Mesodermal cell (in vitro differentiated cells): ENCODE results near the gene ABCA12. TPM values are rescaled to one million over a fixed set of nuclear protein-coding genes. Genes with fewer than 3 reads are reported as not detected.
"Not testable (repeated sequence)": the region's sequence is repeated elsewhere in the genome, so short reads cannot be mapped to it uniquely, and the experiment has no call there.

ENCODE experiments used
- H3K27ac ChIP-seq: 2 replicates; pipeline ENCODE4 v1.7.0; 2013; ENCODE audit warnings: mild to moderate bottlenecking, low read depth, low read length, moderate library complexity; ENCODE audit not compliant: severe bottlenecking
- H3K36me3 ChIP-seq: 2 replicates; pipeline ENCODE4 v1.7.1; 2013; ENCODE audit warnings: mild to moderate bottlenecking, low read length, moderate library complexity; ENCODE audit not compliant: control insufficient read depth, insufficient read depth
- H3K4me1 ChIP-seq: one replicate; pipeline ENCODE4 v1.7.1; 2013; ENCODE audit warnings: mild to moderate bottlenecking, low read length; ENCODE audit not compliant: insufficient read depth, control insufficient read depth, poor library complexity, severe bottlenecking
- H3K4me3 ChIP-seq: 2 replicates; pipeline ENCODE4 v1.7.0; 2013; ENCODE audit warnings: low read length, control low read depth, mild to moderate bottlenecking; ENCODE audit not compliant: insufficient read depth, poor library complexity, severe bottlenecking; ENCODE audit errors: extremely low read depth
- H3K9me3 ChIP-seq: 2 replicates; pipeline ENCODE4 v1.7.1; 2013; ENCODE audit warnings: mild to moderate bottlenecking, low read length, moderate library complexity; ENCODE audit not compliant: control insufficient read depth
- WGBS, 2 experiments: methylation state at CpG; one replicate each; pipeline ENCODE4 v1.1.5; 2013; ENCODE audit warnings: missing lambda C conversion rate in 2 of 2; ENCODE audit not compliant: insufficient coverage in 2 of 2; 5-methylcytosine and 5-hydroxymethylcytosine counted together
- polyA plus RNA-seq, 2 experiments: library from polyadenylated mRNA; stranded (reverse); fragments of 50-300 nt; gene quantifications; one replicate each; pipeline ENCODE4 v1.2.3, GENCODE V29; 2013

The ABCA12 gene, protein sequence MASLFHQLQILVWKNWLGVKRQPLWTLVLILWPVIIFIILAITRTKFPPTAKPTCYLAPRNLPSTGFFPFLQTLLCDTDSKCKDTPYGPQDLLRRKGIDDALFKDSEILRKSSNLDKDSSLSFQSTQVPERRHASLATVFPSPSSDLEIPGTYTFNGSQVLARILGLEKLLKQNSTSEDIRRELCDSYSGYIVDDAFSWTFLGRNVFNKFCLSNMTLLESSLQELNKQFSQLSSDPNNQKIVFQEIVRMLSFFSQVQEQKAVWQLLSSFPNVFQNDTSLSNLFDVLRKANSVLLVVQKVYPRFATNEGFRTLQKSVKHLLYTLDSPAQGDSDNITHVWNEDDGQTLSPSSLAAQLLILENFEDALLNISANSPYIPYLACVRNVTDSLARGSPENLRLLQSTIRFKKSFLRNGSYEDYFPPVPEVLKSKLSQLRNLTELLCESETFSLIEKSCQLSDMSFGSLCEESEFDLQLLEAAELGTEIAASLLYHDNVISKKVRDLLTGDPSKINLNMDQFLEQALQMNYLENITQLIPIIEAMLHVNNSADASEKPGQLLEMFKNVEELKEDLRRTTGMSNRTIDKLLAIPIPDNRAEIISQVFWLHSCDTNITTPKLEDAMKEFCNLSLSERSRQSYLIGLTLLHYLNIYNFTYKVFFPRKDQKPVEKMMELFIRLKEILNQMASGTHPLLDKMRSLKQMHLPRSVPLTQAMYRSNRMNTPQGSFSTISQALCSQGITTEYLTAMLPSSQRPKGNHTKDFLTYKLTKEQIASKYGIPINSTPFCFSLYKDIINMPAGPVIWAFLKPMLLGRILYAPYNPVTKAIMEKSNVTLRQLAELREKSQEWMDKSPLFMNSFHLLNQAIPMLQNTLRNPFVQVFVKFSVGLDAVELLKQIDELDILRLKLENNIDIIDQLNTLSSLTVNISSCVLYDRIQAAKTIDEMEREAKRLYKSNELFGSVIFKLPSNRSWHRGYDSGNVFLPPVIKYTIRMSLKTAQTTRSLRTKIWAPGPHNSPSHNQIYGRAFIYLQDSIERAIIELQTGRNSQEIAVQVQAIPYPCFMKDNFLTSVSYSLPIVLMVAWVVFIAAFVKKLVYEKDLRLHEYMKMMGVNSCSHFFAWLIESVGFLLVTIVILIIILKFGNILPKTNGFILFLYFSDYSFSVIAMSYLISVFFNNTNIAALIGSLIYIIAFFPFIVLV (N-terminal part only)
- polyA plus RNA-seq (2013, experiment 1 of 2), result 0.29 TPM
- 0.10 TPM for polyA plus RNA-seq (2013, experiment 2 of 2)

DNA sequence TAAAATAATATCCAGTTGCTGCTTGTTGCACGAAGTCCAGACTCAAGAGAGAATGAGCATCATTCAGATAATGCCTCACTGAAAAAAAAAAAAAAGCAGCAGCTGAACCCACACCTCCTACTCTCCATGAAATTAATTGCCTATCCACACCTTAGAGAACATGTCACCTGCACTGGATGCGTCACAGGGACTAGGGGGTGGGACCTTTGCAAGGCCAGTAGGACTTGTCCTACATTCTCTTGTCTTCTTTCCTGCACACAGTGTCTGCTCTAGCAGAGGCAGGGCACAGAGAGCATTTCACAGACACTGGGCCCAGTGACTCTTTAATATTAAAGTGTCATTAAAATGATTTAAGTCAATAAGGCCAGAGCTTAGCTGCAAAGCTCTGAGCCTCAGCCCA, at the start of gene ABCA12:
Gene ABCA12, minus strand, starts transcription at position 148 of the 400 bp plus-strand sequence. CDS start 418 bp downstream, outside the sequence.
- Histone ChIP-seq H3K4me3 (no peak within 1 kb of the TSS), H3K9me3 (no peaks in the 10 kb centered on the region), H3K36me3 (no peaks in the 10 kb centered on the region), H3K27ac (no peak within 1 kb of the TSS), H3K4me1 (peaks cover 6% of the 10 kb centered on the region)
- 89 to 100% methylated on average over 1 of the region's 2 CpGs for WGBS, 2 experiments

GRCh38 chr2:215188078-215188477, 49.7 kb upstream of the ABCA12 start:
- Histone ChIP-seq H3K27ac (no peak overlapping the region), H3K36me3 (no peaks in the 10 kb centered on the region), H3K4me1 (no peaks in the 10 kb centered on the region), H3K9me3 (no peaks in the 10 kb centered on the region), H3K4me3 (no peak overlapping the region)

DNA sequence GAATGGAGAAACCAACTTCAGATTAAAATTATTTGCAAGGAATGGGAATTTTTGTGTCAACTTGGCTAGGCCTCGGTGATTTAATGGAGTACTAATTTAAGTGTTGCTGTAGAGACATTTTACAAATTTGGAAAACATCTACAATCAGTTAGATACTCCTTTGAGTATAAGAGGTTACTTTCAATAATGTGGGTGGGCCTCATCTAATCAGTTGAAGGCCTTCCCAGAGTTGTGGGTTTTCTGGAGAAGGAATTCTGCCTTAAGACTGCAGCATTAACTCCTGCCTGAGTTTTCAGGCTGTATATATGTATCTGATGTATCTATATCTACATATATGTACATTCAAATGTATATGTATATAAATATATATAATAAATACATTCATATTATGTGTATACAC, 47.6 kb upstream of the ABCA12 start:
- H3K4me3 ChIP-seq, result no peak overlapping the region
- no peak overlapping the region for H3K27ac ChIP-seq
- H3K4me1 ChIP-seq, result no peaks in the 10 kb centered on the region
- WGBS, 2 experiments, result no CpG with 5 or more reads among the region's 1 CpG
- no peaks in the 10 kb centered on the region for H3K9me3 ChIP-seq
- H3K36me3 ChIP-seq, result no peaks in the 10 kb centered on the region

DNA sequence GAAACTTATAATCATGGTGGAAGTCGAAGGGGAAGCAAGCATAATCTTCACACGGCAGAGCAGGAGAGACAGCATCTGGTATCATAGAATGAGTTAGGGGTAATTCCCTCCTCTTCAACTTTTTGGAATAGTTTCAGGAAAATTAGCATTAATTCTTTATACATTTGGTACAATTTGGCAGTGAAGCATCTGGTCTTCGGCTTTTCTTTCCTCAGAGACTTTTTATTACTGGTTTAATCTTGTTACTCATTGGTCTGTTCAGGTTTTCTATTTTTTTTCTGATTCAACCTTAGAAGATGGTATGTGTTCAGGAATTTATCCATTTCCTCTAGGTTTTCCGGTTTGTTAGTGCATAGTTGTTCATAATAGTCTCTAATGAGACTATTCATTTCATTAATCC, 39.7 kb upstream of the ABCA12 start:
- Histone ChIP-seq H3K27ac (no peak overlapping the region), H3K9me3 (no peaks in the 10 kb centered on the region), H3K4me1 (no peaks in the 10 kb centered on the region), H3K4me3 (no peak overlapping the region), H3K36me3 (no peaks in the 10 kb centered on the region)
- WGBS, 2 experiments, result 86 to 100% methylated on average over 1 to 2 of the region's 4 CpGs

DNA sequence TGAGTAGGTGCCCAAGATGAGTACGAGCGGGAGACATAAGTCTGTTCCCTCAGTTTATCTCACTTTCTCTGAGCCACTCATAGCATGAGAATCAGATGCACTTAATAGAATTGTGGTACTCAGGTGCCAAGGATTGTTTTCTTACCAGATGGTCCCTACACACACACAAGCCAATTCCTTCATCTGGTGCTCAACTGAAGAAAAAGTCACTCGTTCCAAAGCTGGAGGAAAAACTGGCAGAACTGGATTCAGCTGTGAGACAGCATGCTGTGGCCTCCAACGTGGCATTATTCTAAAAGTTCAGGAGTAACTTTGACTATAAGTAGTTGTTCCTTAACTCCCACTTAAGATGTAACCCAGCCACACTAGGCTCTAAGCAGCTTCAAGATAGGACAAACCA, 33.4 kb upstream of the ABCA12 start:
- Histone ChIP-seq H3K36me3 (no peaks in the 10 kb centered on the region), H3K4me3 (no peak overlapping the region), H3K9me3 (no peaks in the 10 kb centered on the region), H3K27ac (no peak overlapping the region), H3K4me1 (no peaks in the 10 kb centered on the region)
- no CpG with 5 or more reads among the region's 4 CpGs for WGBS, 2 experiments

GRCh38 chr2:215171151-215171550, 32.7 kb upstream of the ABCA12 start:
- Histone ChIP-seq H3K36me3 (no peaks in the 10 kb centered on the region), H3K27ac (no peak overlapping the region), H3K4me1 (no peaks in the 10 kb centered on the region), H3K9me3 (no peaks in the 10 kb centered on the region), H3K4me3 (no peak overlapping the region)
- 83 to 100% methylated on average over 1 of the region's 3 CpGs for WGBS, 2 experiments

- not testable (repeated sequence) for H3K36me3 ChIP-seq, H3K9me3 ChIP-seq, H3K27ac ChIP-seq, H3K4me1 ChIP-seq, H3K4me3 ChIP-seq
- WGBS, 2 experiments, result 83% methylated on average over 1 of the region's 2 CpGs; no CpG with 5 or more reads in 1 of the 2 experiments
These were observed 28.1 kb upstream of the ABCA12 start for GRCh38 chr2:215166505-215166904.

DNA sequence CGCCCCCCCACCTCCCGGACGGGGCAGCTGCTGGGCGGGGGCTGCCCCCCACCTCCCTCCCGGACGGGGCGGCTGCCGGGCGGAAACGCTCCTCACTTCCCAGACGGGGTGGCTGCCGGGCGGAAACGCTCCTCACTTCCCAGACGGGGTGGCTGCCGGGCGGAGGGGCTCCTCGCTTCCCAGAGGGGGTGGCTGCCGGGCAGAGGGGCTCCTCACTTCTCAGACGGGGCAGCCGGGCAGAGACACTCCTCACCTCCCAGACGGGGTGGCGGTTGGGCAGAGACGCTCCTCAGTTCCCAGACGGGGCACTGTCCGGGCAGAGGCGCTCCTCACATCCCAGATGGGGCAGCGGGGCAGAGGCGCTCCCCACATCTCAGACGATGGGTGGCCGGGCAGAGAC, 24.9 kb upstream of the ABCA12 start:
- H3K36me3 ChIP-seq, H3K4me3 ChIP-seq, H3K9me3 ChIP-seq, H3K27ac ChIP-seq, H3K4me1 ChIP-seq: not testable (repeated sequence)
- WGBS, 2 experiments, result 93 to 96% methylated on average over 5 to 16 of the region's 31 CpGs

GRCh38 chr2:215161301-215161829, 22.9 kb upstream of the ABCA12 start:
- Histone ChIP-seq H3K4me3 (no peak overlapping the region), H3K4me1 (no peaks in the 10 kb centered on the region), H3K27ac (no peak overlapping the region), H3K36me3 (no peaks in the 10 kb centered on the region), H3K9me3 (no peaks in the 10 kb centered on the region)
- 88 to 92% methylated on average over 6 to 7 of the region's 8 CpGs for WGBS, 2 experiments

GRCh38 chr2:215160081-215160480, 21.7 kb upstream of the ABCA12 start:
- H3K4me3 ChIP-seq, result no peak overlapping the region
- no CpG with 5 or more reads among the region's 1 CpG for WGBS, 2 experiments

More at GRCh38 chr2:215160081-215160480, 21.7 kb upstream of the ABCA12 start:
- Histone ChIP-seq H3K9me3 (no peaks in the 10 kb centered on the region), H3K4me1 (no peaks in the 10 kb centered on the region), H3K27ac (no peak overlapping the region), H3K36me3 (no peaks in the 10 kb centered on the region)
